Activated CD8-positive, alpha-beta memory T cell treated with anti-CD3 and anti-CD28 coated beads, Interleukin-2, amount 50 U/mL, for 4 hours (primary cell): ENCODE results near the gene BARHL1.

Experiments
- DNase-seq: peaks from one replicate; pipeline ENCODE4 v3.0.0-alpha.2; 2020

BARHL1 gene

DNA sequence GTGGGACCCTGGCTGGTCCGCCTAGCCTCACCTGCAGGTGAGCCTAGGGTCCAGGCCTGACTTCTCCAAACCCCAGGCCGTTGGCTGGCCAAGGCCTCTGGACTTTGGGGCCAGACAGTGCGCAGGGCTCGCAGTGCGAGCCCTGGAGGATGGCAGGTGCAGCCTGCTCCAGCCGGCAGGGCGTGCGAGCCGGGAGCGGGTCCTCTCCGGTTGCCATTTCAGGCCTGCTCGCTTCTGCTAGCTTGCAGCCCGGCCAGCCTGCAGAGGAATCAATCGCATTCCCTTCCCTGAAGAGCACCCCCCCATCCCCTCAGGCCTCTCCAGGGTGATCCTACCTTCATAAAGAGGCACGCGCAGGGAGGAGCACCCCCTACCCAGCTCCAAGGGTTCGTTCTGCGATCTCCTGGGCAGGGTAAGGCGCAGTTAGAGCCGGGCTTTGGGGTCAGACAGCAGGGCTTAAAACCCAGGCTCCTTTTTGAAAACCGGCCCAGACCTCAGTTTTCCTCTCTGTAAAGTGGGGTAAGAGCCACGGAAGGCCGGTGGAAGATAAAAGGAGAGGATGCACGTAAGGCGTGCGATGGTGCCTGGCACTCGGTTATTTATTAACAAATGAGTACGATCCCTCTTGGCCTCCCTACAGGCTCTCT lies 6.2 kb downstream of the BARHL1 start:
- DNase-seq, result no peak

DNA sequence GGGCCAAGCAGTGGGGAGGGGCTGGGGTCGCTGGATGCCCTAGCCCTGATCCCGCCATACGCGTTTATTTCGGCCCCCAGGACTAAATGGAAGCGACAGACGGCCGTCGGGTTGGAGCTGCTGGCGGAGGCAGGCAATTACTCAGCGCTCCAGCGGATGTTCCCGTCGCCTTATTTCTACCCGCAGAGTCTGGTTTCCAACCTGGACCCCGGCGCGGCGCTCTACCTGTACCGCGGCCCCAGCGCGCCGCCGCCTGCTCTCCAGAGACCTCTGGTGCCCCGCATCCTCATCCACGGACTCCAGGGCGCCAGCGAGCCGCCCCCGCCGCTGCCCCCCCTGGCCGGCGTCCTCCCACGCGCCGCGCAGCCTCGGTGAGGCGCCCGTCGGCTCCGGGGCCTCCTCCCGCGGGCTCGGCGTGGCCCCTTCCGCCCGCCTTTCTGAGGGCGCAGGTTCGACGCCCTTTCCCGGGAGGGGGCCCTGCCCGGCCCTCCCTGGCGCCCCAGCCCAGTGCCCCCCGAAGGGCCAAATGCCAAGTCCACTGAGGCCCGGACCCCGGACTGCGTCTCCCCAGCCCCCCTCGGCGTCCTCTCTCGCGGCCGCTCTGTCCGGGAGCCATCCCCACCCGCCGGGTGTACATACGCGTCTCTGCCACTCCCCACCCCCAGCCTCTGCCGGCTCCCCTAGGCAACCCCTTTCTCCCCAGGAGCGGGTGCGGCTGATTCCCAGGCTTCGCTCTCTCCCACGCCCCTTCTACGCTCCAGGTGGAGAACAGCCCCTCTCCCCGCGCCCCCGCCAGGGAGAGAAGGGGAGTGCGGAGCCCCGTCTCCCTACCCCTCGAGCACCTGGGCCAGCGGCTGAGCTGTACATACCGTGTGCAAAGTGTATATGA lies 7.0 kb downstream of the BARHL1 start:
- DNase-seq, result no peak

DNA sequence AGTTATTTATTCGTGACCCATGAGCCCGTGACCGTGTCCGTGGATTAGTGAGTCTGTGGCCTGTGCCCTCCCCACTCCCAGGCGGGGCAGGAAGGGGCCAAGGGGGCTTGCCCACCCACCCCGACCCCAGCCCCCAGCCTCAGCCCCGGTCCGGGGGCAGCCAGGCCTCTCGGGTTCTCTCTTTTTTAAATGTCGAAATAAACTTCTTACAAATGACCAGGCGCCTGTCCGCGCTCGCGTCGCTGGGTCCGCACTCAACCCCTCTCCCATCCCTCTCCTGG lies 7.6 kb downstream of the BARHL1 start:
- no peak for DNase-seq

DNA sequence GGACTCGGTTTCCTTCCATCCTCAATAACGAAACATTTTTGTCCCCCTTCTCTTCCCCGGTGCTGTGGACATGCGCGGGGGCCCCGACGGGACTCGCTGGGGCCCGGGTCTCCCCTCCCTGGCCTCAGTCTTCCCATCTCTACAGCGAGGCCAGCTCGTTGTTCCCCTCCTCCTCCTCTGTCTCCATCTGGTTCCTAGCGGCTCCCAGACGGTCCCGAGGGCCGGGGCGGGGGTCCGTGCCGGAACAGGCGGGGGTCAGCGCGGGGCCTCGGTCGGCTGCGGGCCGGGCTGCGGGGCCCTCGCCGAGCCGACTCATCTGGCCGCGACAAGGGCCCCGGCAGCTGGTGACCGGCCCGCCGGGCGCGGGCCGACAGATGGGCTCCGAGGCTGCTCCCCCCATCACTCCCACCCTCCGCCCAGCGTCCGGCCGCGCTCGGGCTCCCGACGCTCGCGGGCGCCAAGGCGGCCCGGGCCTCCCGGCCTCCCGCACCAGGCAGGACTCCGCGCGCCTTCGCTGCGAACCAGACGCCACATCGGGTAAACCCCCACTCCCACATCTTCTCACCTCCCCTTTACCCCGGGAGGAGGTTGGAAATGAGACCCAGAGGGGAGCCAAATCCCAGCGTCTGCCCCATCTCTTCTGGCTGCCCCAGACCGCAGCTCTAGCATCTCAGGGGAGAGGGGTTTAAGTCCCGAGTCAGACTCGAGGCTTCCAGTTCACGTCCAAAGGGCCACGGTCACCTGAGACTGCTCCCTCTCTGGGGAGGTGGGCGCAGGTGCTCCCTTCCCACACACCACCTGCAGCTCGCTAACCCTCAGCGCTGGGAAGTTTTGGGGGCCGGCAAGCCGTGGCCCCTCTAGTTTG lies 8.1 kb downstream of the BARHL1 start:
- DNase-seq, result no peak

DNA sequence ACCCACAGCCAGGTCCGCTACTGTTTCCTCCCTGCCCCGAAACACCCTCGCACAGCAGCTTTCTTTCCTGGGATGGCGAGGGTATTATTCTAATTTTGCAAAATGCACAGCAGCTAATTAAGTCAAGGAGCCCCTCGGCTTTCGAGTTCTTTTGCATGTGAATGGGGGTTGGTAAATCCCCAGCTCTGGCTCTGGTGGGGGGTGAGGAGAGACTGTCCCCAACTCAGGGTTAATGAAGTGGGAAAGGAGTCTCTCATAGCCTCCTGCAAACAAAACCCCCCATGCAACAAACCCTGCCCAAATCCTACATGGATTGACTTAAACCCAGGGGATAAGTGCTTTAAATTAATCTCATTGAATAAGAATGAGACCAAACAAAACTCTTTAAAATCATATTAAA lies 8.8 kb downstream of the BARHL1 start:
- DNase-seq, result no peak

DNA sequence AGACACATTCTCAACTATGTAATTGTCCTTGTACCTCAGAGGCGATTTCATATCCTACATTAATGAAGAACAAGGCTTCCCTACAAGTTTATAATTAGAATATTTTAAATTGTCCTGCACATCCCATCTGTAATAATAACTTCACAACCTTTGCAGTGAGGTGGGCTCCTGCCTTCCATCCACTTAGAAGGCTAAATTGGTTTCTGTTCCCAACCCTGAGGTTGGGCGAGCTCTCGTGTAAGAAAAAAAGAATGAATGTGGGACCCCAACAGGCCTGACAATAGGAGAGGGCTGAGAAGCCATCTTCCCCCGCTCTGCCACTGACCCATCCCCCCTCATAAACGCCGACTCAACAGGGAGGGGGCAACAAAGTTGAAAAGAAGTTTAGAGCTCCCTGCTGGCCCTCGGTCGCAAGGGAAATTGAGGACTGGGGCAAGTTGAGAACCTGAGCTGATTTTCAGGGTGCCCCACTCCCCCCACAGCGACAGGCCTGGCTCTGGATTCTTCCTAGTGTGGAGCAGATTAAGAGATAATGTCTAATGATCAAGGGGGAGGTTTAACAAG lies 9.4 kb downstream of the BARHL1 start:
- DNase-seq, result no peak

DNA sequence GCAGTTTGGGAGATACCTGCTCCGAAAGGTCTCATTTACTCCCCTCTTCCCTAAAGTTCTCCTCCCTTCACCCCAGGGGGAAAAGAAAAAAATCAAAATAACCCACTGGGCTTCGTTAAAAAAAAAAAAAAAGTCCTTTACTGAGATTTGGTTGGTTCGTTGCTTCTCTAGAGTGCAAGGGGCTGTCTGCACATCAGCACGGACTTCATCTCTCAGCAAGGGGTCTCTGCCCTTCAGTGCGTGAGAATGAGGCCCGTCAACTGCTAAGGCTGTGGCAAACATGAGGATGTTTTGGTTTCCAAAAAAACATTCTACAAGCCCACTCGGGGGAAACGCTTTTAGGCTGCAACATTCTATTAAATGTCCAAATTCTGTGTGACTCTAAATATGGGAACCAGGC lies 10.0 kb downstream of the BARHL1 start:
- DNase-seq, result no peak

DNA sequence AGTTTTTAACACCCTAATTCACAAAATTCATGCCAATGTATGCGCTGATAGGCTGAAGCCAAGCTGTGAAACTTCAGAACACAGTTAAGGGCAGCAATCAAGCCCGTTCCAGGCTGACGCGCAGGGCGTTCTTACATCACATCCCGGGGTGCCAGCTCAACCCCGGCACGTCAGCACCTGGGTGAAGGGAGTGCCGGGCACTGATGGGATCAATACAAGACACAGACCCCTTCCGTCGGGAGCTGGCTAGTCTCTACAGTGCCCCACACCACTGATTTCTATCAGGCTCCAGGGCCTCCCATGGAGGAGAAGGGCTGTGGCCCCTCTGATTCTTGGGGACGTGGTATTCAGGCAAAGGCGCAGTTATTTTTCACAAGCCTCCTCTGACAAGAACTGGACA lies 12.0 kb downstream of the BARHL1 start:
- no peak for DNase-seq

DNA sequence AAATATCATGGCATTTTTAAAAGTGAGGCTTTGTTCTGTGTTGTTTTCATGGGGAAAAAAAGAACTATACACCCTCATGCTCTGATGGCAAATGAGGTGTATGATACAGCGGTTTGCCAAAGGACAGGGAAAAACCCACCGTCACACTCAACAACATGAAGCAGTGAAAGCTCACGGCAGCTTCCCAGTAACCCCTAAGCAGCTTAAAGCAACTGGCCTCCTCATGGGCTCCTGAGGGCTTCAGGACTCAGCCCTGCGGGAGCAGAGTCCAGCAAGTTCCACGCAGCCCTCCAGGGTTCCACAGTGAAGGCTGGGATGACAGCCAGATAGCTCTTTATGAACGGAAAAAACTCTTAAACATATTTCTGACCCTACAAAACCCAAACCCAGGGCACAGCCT lies 12.9 kb downstream of the BARHL1 start:
- DNase-seq, result no peak

DNA sequence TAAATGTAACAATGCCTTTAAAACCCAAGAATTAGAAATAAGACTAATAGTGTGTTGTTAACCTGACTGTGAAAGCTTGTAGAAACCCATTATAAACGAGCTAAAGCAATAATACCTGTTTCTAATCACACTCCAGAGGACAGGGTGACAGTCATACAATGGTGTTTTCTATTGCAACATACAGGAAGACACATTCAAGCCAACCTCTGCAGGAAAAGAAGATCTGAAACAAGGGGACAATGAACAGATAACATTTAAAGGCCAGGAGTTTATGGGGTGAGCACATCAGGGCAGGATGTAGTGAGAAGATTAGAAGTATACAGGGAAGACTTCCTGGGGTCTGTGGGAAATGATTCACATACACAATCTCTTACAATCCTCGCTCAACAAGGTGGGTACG lies 13.8 kb downstream of the BARHL1 start:
- no peak for DNase-seq

DNA sequence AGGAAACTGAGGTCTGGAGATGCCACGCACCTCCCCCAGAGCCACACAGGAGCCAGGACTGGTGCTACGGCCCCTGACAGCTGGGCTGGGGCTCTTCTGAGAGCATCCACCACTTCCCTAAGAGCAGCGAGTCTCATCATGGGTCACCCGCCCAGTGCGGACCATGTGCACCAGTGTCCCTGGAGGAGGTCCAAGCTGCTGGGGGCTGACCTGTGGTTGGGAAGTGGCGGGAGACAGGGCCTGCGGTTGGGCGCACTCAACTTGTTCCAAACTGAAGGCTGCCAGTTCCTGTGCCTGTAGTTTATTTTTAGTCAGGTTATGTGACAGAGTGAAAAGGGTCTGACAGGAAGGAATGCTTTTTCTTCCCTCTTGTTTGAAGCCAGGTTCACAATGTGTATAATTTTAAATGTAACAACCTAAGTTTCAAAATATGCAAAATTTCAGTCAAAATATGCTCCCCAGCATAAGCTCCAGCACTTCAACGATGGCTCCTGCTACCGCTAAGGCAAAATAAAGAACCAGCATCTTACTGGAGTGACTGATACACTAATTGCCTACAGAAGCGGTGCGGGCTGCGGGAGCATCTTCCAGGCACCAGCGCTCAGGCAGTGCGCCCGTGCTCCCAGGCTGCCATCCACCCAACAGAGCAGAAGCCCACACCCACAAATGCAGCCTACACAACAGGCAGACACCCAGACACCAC lies 14.8 kb downstream of the BARHL1 start:
- DNase-seq, result no peak

DNA sequence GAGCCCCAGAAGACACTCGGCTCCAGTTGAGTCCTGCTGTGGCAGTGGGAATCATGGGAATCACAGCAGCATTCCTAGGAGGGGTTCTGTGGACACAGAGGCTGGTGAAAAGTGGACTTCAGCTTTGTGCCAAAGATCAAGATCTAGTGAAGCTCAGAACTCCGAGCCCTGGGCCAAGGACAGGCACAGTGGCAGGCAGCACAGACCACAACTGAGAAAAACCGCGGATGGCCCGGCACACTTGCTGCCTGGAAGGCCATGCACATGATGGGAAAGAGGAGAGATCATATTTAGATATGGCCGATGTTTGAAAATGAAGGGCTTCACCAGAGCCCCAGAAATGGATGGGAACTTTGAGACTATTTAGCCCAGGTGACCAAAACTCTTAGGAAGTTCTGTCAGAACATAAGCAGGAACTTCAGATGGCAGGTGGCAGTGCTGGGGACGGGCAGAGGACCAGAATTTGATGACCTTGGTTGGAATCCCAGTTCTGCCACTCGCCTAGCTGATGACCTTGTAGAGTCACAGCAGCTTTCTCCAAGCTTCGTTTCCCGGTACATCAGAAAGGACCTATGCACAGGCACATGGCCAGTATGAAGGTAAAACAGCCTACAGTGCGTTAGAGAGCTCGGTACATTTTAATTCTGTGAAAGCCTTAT lies 18.0 kb downstream of the BARHL1 start:
- no peak for DNase-seq

DNA sequence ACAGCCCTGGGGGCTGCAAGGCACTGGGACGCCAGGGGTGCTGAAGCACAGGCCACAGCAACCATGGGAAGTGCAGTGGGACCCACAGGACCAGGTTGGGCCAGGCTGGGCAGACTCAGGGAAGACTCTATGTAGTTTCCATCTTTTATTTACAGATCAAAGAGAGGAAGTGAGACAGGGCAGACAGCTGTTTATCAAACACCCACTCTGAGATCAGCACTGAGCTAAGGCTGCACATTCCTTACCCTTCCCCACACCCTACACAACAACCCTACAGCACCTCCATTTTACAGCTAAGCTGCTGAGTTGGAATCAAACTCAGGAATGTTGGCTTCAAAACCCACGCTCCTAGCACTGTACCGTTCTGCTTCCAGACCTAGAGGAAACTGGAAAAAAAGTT lies 19.8 kb downstream of the BARHL1 start:
- no peak for DNase-seq

DNA sequence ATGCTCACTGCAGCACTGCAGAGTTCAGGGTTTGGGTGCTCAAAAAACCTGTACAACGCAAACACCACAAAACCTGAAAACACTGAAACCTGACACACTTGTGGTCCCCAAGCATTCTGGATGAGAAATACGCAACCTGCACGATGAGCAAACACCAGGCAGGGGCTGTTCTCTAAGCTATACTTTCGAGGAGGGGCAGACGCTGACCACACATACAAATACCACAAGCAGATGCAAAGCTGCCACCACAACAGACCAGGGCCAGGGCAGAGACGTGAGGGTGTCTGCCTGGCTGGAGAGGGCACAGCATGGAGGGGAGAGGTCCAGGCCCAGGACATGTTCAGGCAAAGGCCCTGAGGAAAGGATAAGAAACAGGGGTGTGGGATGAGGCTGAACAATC lies 23.0 kb downstream of the BARHL1 start:
- DNase-seq, result no peak

DNA sequence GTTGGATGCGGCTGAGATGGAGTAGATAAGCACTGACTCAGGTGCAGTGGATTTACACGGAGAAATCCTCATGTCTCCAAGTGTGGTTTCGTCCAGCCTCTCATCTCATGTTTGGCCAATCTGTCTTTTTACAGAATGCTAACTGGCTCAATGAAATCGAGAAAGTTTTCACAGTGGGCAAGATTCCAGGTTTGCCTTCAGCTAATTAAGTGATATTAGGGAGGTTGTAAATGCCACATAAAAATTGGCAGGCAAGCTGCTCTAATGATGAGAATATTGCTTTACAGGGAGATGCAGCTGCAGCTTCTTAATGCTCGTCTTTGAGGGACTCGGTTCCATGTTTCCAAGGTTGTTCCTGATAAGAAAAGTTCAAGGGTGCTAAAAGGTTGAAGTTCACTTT lies 23.7 kb downstream of the BARHL1 start:
- DNase-seq, result no peak

DNA sequence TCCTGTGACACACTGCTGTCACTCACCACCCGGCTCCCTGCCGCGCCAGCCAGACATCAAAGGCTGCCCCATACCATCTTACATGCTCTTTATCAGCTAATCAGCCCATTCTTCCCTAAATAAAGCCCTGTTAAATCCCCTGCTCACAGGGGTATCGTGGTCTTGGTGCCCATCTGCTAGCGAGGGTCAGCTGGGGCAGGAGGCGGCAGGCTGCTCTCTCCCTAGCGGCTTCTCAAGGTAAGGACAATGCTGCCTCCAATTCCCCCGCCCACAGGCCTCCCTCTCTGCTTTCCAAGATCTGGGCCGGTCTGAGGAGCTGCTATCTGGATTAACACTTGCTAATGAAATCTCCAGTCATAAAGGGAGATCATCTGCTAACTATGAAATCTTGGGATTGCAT lies 26.8 kb downstream of the BARHL1 start:
- no peak for DNase-seq

DNA sequence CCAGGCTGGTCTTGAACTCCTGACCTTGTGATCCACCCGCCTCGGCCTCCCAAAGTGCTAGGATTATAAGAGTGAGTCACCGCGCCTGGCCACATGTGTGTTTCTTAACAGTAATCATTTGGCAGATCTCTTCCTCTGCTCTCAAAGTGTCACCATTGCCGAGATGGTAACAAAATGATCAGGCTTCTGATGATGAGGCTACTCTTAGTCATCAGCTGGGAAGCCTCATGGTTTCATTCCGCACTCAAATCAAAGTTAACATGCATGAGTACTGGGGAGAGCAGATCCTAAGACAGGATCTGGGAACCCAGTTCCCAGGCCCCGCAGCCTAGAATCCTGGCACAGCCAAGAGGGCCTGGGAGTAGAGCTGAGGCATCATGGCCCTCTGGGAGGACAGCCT lies 27.4 kb downstream of the BARHL1 start:
- DNase-seq, result no peak

DNA sequence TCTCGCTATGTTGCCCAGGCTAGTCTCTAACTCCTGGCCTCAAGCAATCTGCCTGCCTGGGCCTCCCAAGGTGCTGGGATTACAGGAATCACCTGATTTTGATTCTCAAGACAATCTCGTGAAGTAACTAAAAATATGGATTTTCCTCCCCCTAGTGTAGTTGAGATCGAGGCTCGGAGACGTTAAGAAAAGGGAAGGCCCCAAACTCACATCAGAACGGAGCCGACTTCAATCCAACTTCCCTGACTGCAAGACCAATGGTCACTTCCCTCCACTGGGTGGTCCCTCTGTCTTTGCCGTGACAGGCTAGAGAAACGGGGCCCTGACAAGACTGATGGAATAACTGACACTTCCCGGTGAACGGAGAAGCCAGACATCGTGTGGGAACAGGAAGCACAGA lies 28.3 kb downstream of the BARHL1 start:
- DNase-seq, result no peak

DNA sequence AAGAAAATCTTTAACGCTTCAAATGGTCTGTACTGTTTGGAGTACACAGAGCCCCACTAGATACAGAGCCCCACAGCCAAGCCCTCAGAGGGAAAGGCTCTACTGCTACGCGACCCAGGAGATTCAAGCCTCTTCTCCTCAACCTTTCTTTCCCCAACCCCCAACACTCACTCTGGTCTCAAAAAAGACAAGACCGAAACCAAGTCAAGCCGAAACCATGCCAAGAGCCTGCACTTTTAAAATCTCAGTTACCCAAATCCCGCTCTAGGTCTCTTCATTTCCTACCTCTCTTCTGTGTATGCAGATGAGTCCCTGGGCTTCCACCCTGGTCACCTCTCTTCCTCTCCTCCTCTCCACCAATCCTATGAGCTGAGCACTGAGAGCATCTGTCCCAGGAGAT lies 31.9 kb downstream of the BARHL1 start:
- DNase-seq, result no peak

DNA sequence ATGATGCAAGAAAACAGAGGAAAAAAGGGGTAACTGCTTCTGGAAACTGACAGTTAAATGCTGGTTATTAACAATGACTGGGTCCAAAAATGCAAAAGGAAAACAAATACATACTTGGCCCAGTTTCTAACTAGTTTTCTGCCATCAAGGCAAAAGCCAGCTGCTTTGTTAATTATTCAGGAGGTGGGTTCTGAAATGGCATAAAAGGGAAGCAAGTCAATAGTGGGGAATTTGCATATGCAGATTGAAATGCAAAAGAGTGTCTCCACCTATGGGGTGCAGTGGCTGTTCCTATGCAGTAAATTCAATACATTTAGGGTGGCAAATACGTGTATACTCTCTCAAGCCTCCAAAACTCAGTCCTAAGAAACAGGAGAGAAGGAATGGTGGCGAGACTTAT lies 33.4 kb downstream of the BARHL1 start:
- no peak for DNase-seq

DNA sequence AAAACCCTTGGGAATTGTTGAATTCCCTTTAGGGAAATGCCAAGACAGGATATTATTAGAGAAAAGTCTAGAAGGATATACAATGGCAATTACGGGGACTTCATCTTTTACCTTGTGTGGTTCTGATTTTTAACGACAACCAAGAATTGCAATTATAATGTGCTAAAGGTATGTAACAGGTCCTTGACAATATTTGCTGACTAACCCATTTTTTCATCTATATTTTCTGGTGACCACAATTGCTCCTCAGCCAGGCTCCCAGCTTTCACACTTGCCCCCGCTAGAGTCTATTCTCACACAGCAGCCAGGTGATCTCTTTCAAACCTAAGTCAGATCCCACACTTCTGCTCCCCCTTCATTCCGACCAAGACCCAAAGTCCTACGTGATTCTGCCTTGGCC lies 34.3 kb downstream of the BARHL1 start:
- DNase-seq, result no peak

DNA sequence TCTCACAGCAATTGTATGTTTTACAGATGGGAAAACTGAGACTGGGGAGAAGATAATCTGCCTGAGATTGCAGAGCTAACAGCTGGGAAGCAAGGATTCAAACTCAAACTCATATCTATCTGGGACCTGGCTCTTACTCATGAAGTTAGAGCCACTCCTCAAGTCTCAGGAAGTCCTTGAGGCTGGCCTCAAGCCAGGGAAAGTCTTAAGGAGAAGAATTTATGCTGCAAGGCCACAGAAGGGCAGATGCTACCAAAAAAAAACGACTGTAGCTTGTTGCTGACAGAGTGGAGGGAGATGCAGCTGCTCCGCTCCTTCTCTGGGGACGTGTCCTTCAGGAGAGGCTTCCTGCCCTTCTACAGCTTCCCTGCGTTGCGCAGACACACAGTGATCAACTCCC lies 39.8 kb downstream of the BARHL1 start:
- DNase-seq, result no peak
